GM13977 (cell line): Measurements from ENCODE around the gene DIRAS1.

Experiments used
- DNase-seq: peaks from one replicate; pipeline ENCODE4 v3.0.0; 2012; ENCODE audit warnings: low spot score
- in situ Hi-C: fragments of 300-500 bp; cut with MboI; formaldehyde crosslinking; loops from one replicate; pipeline ENCODE4 v1.12.0; 2022; ENCODE audit warnings: low sequenced_read_pairs, low pct_unique_long_range_greater_than_20kb, mixed read lengths, inconsistent platforms; ENCODE audit not compliant: unreplicated experiment
- TF ChIP-seq, protein P1 (sequence below): IDR thresholded peaks from 2 replicates; pipeline ENCODE4 v1.5.1; 2012; ENCODE audit warnings: mild to moderate bottlenecking, control low read depth; ENCODE audit not compliant: insufficient read depth; ENCODE audit errors: extremely low read depth, missing control alignments

DIRAS1 gene

DNA sequence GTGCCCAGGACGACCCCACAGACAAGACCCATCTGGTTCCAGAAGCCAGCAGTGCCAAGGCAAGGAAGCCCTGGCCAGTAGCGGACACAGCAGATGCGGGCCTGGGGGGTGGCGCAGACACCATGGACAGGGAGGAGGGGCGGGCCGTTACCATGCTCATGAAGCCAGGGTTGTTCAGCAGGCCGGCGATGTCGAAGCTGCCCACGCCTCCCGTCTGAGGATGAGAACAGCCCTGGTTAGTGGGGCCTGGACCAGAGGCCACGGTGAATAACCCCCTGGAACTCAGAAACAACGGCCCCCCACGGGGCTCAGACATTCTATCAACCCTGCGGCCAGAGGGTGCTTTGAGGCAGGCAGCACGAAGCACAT lies 40.1 kb upstream of the DIRAS1 start:
- TF ChIP-seq, protein P1, sequence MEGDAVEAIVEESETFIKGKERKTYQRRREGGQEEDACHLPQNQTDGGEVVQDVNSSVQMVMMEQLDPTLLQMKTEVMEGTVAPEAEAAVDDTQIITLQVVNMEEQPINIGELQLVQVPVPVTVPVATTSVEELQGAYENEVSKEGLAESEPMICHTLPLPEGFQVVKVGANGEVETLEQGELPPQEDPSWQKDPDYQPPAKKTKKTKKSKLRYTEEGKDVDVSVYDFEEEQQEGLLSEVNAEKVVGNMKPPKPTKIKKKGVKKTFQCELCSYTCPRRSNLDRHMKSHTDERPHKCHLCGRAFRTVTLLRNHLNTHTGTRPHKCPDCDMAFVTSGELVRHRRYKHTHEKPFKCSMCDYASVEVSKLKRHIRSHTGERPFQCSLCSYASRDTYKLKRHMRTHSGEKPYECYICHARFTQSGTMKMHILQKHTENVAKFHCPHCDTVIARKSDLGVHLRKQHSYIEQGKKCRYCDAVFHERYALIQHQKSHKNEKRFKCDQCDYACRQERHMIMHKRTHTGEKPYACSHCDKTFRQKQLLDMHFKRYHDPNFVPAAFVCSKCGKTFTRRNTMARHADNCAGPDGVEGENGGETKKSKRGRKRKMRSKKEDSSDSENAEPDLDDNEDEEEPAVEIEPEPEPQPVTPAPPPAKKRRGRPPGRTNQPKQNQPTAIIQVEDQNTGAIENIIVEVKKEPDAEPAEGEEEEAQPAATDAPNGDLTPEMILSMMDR = no peak
- in situ Hi-C loops = no loop called here
- DNase-seq = no peak

DNA sequence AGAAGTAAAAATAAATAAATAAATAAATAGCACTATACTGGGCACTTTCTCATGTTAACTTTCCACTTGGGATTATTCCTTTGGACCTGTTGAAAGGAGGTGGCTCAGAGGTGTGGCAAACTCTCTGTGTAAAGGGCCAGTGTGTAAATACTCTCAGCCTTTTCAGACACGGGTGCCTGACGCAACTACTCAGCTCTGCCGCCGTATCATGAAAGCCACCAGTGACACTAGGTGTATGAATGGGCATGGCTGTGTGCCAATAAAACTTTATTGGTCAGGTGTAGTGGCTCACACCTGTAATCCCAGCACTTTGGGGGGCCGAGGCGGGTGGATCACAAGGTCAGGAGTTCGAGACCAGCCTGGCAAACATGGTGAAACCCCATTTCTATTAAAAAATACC lies 38.8 kb upstream of the DIRAS1 start:
- no peak for DNase-seq
- TF ChIP-seq, protein P1 = no peak
- in situ Hi-C loops = no loop called here

- in situ Hi-C loops = no loop called here
- TF ChIP-seq, protein P1 = no peak
Observed at GRCh38 chr19:2759362-2759761, 38.2 kb upstream of the DIRAS1 start.

DNA sequence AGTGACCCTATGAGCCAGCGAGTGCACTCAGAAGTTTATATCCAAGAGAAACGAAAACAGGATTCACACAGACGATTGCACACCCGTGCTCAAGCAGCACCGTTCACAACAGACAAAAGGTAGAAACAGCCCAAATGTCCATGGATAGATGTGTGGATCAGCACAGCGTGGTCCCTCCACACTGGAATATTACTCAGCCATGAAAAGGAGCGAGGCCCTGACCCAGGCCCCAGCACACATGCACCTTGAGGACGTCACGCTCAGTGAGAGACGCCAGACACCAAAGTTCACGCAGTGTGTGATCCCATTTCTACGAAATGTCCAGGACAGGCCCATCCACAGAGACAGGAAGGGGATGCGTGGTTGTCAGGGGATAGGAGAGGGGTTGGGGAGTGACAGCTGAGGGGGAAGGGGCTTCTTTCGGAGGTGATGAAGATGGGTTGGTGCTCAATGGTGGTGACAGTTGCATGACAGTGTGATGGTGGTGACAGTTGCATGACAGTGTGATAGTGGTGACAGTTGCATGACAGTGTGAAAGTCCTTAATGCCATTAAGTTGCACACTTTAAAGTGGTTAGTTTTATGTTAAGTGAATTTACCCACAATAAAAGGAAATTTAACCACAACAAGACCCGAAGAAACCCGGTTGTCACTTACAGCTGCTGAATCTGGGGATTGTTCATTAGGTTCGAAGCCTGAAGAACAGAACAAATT lies 37.6 kb upstream of the DIRAS1 start:
- in situ Hi-C loops = no loop called here
- TF ChIP-seq, protein P1 = no peak
- DNase-seq = no peak

More at GRCh38 chr19:2759362-2759761, 38.2 kb upstream of the DIRAS1 start:
- DNase-seq = no peak

DNA sequence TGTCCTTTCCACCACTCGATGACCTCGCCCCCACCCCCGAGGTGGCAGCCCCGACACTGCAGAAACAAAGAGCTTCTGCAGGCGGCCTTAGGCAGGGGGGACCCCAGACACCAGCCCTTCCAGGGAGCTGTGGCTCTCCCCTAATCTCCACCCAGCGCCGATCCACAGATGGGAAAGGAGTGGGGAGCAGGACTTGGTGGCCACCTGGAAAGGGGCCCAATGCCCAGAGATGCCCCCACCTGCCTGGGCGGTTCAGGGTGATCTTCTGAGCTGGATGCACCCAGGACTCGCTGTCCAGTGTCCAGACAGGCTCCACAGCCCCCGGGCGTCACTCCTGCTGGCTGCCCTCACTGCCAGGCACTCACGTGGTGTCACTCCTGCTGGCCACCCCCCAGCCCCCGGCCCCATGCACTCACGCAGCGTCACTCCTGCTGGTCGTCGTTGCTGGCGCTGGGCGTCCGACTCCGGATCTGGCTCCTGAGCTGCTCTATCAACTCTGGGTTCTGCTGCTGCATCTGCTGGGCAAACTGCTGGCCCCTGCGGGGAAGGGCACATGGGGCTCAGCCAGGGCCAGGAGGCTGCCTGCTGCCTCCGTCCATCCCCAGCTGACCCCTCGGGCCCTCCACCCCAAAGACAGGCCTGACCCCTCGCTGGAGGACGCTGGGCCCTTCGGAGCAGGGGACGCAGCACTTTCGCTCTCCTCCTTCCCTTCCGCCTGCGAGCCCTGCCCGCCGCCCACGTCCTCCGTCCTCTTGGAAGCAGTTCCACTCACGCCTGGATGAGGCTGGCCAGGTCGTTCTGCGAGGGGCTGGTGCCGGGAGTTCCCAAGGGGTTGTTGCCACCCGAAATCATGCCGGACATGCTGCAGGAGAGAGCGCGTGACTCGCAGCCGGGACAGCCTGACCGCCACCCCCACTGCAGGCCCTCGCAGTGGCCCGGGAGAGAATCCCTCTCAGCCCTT lies 36.0 kb upstream of the DIRAS1 start:
- DNase-seq = no peak
- TF ChIP-seq, protein P1 = no peak
- in situ Hi-C loops = no loop called here

GRCh38 chr19:2756477-2756876 lies 35.3 kb upstream of the DIRAS1 start:
- in situ Hi-C loops = no loop called here
- TF ChIP-seq, protein P1 = no peak
- no peak for DNase-seq
